OCI-LY1 (cell line): ENCODE results near the gene AFF4.

Experiments
- H2AFZ ChIP-seq: fragments of 200-600 bp; sonication (generic), shearing (Covaris generic); 2 replicates; pipeline ENCODE4 v1.6.0; 2014; ENCODE audit warnings: antibody characterized with exemption, mild to moderate bottlenecking, low read length
- H3F3A ChIP-seq: fragments of 200-600 bp; sonication (generic), shearing (Covaris generic); 2 replicates; pipeline ENCODE4 v1.6.0; 2014; ENCODE audit warnings: mild to moderate bottlenecking, antibody characterized with exemption, low read length, moderate library complexity; ENCODE audit not compliant: insufficient read depth
- H3K27ac ChIP-seq: fragments of 200-600 bp; sonication (generic); 2 replicates; pipeline ENCODE4 v1.5.1; 2014; ENCODE audit warnings: low read length, mixed run types, mild to moderate bottlenecking, low read depth; ENCODE audit not compliant: poor library complexity, severe bottlenecking
- H3K27me3 ChIP-seq: fragments of 200-600 bp; sonication (generic); 2 replicates; pipeline ENCODE4 v1.6.0; 2014; ENCODE audit warnings: antibody characterized with exemption, mild to moderate bottlenecking, low read length, moderate library complexity; ENCODE audit not compliant: insufficient read depth
- H3K36me3 ChIP-seq: fragments of 200-600 bp; sonication (generic); 2 replicates; pipeline ENCODE4 v1.6.1; 2014; ENCODE audit warnings: mild to moderate bottlenecking, antibody characterized with exemption, low read length, moderate library complexity, mixed read lengths; ENCODE audit not compliant: insufficient read depth
- H3K4me1 ChIP-seq: fragments of 200-600 bp; sonication (generic); 2 replicates; pipeline ENCODE4 v1.5.1; 2014; ENCODE audit warnings: mild to moderate bottlenecking, low read length, moderate library complexity; ENCODE audit not compliant: insufficient read depth, severe bottlenecking
- H3K4me2 ChIP-seq: fragments of 200-600 bp; sonication (generic), shearing (Covaris generic); 2 replicates; pipeline ENCODE4 v1.6.1; 2014; ENCODE audit warnings: low read length
- H3K4me3 ChIP-seq: fragments of 200-600 bp; sonication (generic); 2 replicates; pipeline ENCODE4 v1.5.1; 2014; ENCODE audit warnings: low read length, low read depth, mild to moderate bottlenecking, mixed read lengths; ENCODE audit not compliant: poor library complexity, severe bottlenecking
- H3K79me2 ChIP-seq: fragments of 200-600 bp; shearing (Covaris generic); 2 replicates; pipeline ENCODE4 v1.6.1; 2016; ENCODE audit warnings: mixed run types, low read length, mixed read lengths; ENCODE audit not compliant: insufficient read depth
- H3K9ac ChIP-seq: fragments of 200-600 bp; sonication (generic), shearing (Covaris generic); 2 replicates; pipeline ENCODE4 v1.6.1; 2014; ENCODE audit warnings: mild to moderate bottlenecking, low read length, mixed read lengths
- H3K9me2 ChIP-seq: fragments of 200-600 bp; sonication (generic), shearing (Covaris generic); 2 replicates; pipeline ENCODE4 v1.6.1; 2014; ENCODE audit warnings: low read depth, mild to moderate bottlenecking, low read length, mixed read lengths
- H3K9me3 ChIP-seq: fragments of 200-600 bp; shearing (Covaris generic); 2 replicates; pipeline ENCODE4 v1.6.1; 2014; ENCODE audit warnings: low read length, mixed read lengths
- H4K20me1 ChIP-seq: fragments of 200-600 bp; sonication (generic), shearing (Covaris generic); 2 replicates; pipeline ENCODE4 v1.6.0; 2016; ENCODE audit warnings: mild to moderate bottlenecking, low read length; ENCODE audit not compliant: insufficient read depth
- CTCF ChIP-seq: fragments of 200-600 bp; sonication (generic), shearing (Covaris generic); IDR thresholded peaks from 2 replicates; pipeline ENCODE4 v1.5.1; 2017; ENCODE audit warnings: mild to moderate bottlenecking, antibody characterized with exemption, low read length, moderate library complexity, mixed read lengths
- EZH2 ChIP-seq: fragments of 200-600 bp; sonication (generic), shearing (Covaris generic); IDR thresholded peaks from 2 replicates; pipeline ENCODE4 v1.8.0; 2017; ENCODE audit warnings: borderline replicate concordance, mixed run types, mild to moderate bottlenecking, antibody characterized with exemption, low read length, moderate library complexity, mixed read lengths

Gene AFF4

GRCh38 chr5:132907161-132907560 is 56.3 kb downstream of the AFF4 start:
- no peak overlapping the region for H3K4me3 ChIP-seq
- H2AFZ ChIP-seq, result no peak overlapping the region
- H3K27me3 ChIP-seq, result no peaks in the 10 kb centered on the region
- no peaks in the 10 kb centered on the region for H3K4me1 ChIP-seq
- H3K79me2 ChIP-seq, result no peaks in the 10 kb centered on the region
- peaks cover 19% of the 10 kb centered on the region; the same call in 1 of the 2 replicates for H3K36me3 ChIP-seq
- H4K20me1 ChIP-seq, result no peaks in the 10 kb centered on the region
- H3K9ac ChIP-seq, result no peak overlapping the region
- H3K27ac ChIP-seq, result no peak overlapping the region
- H3K4me2 ChIP-seq, result no peak overlapping the region
- H3K9me2 ChIP-seq, result no peaks in the 10 kb centered on the region
- no peaks in the 10 kb centered on the region for H3F3A ChIP-seq
- TF ChIP-seq EZH2, result no peak
- no peak for TF ChIP-seq CTCF
- no peaks in the 10 kb centered on the region for H3K9me3 ChIP-seq

GRCh38 chr5:132905938-132906337 is 57.5 kb downstream of the AFF4 start:
- TF ChIP-seq EZH2 (no peak), CTCF (no peak)
- Histone ChIP-seq H3K9ac (no peak overlapping the region), H3F3A (no peaks in the 10 kb centered on the region), H3K27me3 (no peaks in the 10 kb centered on the region), H3K4me2 (no peak overlapping the region), H3K36me3 (peaks cover 20% of the 10 kb centered on the region; the same call in 1 of the 2 replicates), H3K9me3 (no peaks in the 10 kb centered on the region), H2AFZ (no peak overlapping the region), H4K20me1 (no peaks in the 10 kb centered on the region), H3K79me2 (no peaks in the 10 kb centered on the region), H3K9me2 (no peaks in the 10 kb centered on the region), H3K4me3 (no peak overlapping the region), H3K27ac (no peak overlapping the region), H3K4me1 (peaks cover 9% of the 10 kb centered on the region)

- no peaks in the 10 kb centered on the region for H3K9me3 ChIP-seq
- H3K4me2 ChIP-seq, result no peak overlapping the region
- no peak overlapping the region for H3K27ac ChIP-seq
- H3K79me2 ChIP-seq, result no peaks in the 10 kb centered on the region
- no peak overlapping the region for H3K9ac ChIP-seq
- peaks cover 9% of the 10 kb centered on the region for H3K4me1 ChIP-seq
- H4K20me1 ChIP-seq, result no peaks in the 10 kb centered on the region
- H3K27me3 ChIP-seq, result no peaks in the 10 kb centered on the region
- no peaks in the 10 kb centered on the region for H3F3A ChIP-seq
- H3K9me2 ChIP-seq, result no peaks in the 10 kb centered on the region
- H3K36me3 ChIP-seq, result peaks cover 43% of the 10 kb centered on the region
- H3K4me3 ChIP-seq, result no peak overlapping the region
- TF ChIP-seq EZH2, result no peak
- TF ChIP-seq CTCF, result no peak
- H2AFZ ChIP-seq, result no peak overlapping the region
Measured at GRCh38 chr5:132901730-132902129, 61.7 kb downstream of the AFF4 start.
